GM18511 (cell line): Measurements from ENCODE around the gene HDGFL3.
"Not testable (repeated sequence)": the region's sequence is repeated elsewhere in the genome, so short reads cannot be mapped to it uniquely, and the experiment has no call there.

Experiments used
- ATAC-seq: cut with Tn5 transposase; IDR thresholded peaks from one replicate; pipeline ENCODE4 v1.9.1; 2021; ENCODE audit warnings: mild to moderate bottlenecking, moderate library complexity; ENCODE audit not compliant: unreplicated experiment

Gene HDGFL3

GRCh38 chr15:83207660-83208366, at the start of gene HDGFL3:
TSS of gene HDGFL3 (minus strand) at chr15:83207823. CDS start at chr15:83207414, 409 bp downstream.
- peak; percentile 54 for ATAC-seq

- no peak for ATAC-seq
These were observed 43.2 kb upstream of the HDGFL3 start for GRCh38 chr15:83250781-83251180.

GRCh38 chr15:83249030-83249343, 41.4 kb upstream of the HDGFL3 start:
- ATAC-seq = no peak

- no peak for ATAC-seq
These were observed 40.8 kb upstream of the HDGFL3 start for GRCh38 chr15:83248151-83249029.

- ATAC-seq = no peak
These were observed 36.0 kb upstream of the HDGFL3 start for GRCh38 chr15:83243634-83244033.

GRCh38 chr15:83230242-83230641, 22.6 kb upstream of the HDGFL3 start:
- no peak for ATAC-seq

- ATAC-seq = no peak
These were observed 17.8 kb upstream of the HDGFL3 start for GRCh38 chr15:83225449-83225848.

GRCh38 chr15:83221781-83222180, 14.2 kb upstream of the HDGFL3 start:
- not testable (repeated sequence) for ATAC-seq

- ATAC-seq = no peak
These were observed 11.4 kb upstream of the HDGFL3 start for GRCh38 chr15:83219026-83219425.

GRCh38 chr15:83215306-83215705, 7.7 kb upstream of the HDGFL3 start:
- ATAC-seq = no peak

- ATAC-seq = no peak
These were observed 3.0 kb upstream of the HDGFL3 start for GRCh38 chr15:83210619-83211018.

- no peak for ATAC-seq
These were observed 1.7 kb upstream of the HDGFL3 start for GRCh38 chr15:83209333-83209732.

- ATAC-seq = no peak
These were observed 691 bp upstream of the HDGFL3 start for GRCh38 chr15:83208367-83208661.

GRCh38 chr15:83207009-83207659, 489 bp downstream of the HDGFL3 start:
- ATAC-seq = peak; percentile 28

- no peak for ATAC-seq
These were observed 1.1 kb downstream of the HDGFL3 start for GRCh38 chr15:83206526-83207008.

- ATAC-seq = no peak
These were observed 1.8 kb downstream of the HDGFL3 start for GRCh38 chr15:83205725-83206324.

GRCh38 chr15:83204697-83205096, 2.9 kb downstream of the HDGFL3 start:
- no peak for ATAC-seq

GRCh38 chr15:83203543-83203942, 4.1 kb downstream of the HDGFL3 start:
- ATAC-seq = no peak

- no peak for ATAC-seq
These were observed 7.0 kb downstream of the HDGFL3 start for GRCh38 chr15:83200589-83200988.

- ATAC-seq = no peak
These were observed 7.5 kb downstream of the HDGFL3 start for GRCh38 chr15:83200162-83200561.

- ATAC-seq = peak; percentile 90
These were observed 8.3 kb downstream of the HDGFL3 start for GRCh38 chr15:83199288-83199687.
